SKM-1 (cell line): ENCODE measurements around the gene TANGO2.

Experiments
- DNase-seq: peaks from one replicate; lab custom pipeline; 2025; ENCODE audit not compliant: unreplicated experiment; lab: John Stamatoyannopoulos, UW

Gene TANGO2

GRCh38 chr22:20020533-20021195 lies at the start of gene TANGO2:
Gene TANGO2, plus strand, starts transcription at chr22:20021110. Its CDS starts 15,689 bp downstream, at chr22:20036799.
- peak; percentile 75 for DNase-seq

GRCh38 chr22:19971276-19972124 lies 49.4 kb upstream of the TANGO2 start:
- no peak for DNase-seq

- DNase-seq, result no peak
Observed at GRCh38 chr22:19972251-19972650, 48.7 kb upstream of the TANGO2 start.

- no peak for DNase-seq
Observed at GRCh38 chr22:19972652-19973550, 48.0 kb upstream of the TANGO2 start.

- DNase-seq, result no peak
Observed at GRCh38 chr22:19973551-19974267, 47.2 kb upstream of the TANGO2 start.

- no peak for DNase-seq
Observed at GRCh38 chr22:19974268-19974861, 46.5 kb upstream of the TANGO2 start.

- no peak for DNase-seq
Observed at GRCh38 chr22:19974935-19975706, 45.8 kb upstream of the TANGO2 start.

GRCh38 chr22:19975707-19976035 lies 45.2 kb upstream of the TANGO2 start:
- DNase-seq, result no peak

GRCh38 chr22:19976671-19977070 lies 44.2 kb upstream of the TANGO2 start:
- DNase-seq, result no peak

- no peak for DNase-seq
Observed at GRCh38 chr22:19977296-19978243, 43.3 kb upstream of the TANGO2 start.

- no peak for DNase-seq
Observed at GRCh38 chr22:19978748-19979147, 42.2 kb upstream of the TANGO2 start.

- no peak for DNase-seq
Observed at GRCh38 chr22:19979712-19980493, 41.0 kb upstream of the TANGO2 start.

GRCh38 chr22:19980766-19981165 lies 40.1 kb upstream of the TANGO2 start:
- no peak for DNase-seq

GRCh38 chr22:19981171-19981960 lies 39.5 kb upstream of the TANGO2 start:
- no peak for DNase-seq

- DNase-seq, result no peak
Observed at GRCh38 chr22:19981961-19982920, 38.7 kb upstream of the TANGO2 start.
